OCI-LY1 (cell line): ENCODE data around the gene GOLGA1.

Source experiments
- CTCF ChIP-seq: fragments of 200-600 bp; sonication (generic), shearing (Covaris generic); IDR thresholded peaks from 2 replicates; pipeline ENCODE4 v1.5.1; 2017; ENCODE audit warnings: mild to moderate bottlenecking, antibody characterized with exemption, low read length, moderate library complexity, mixed read lengths
- EZH2 ChIP-seq: fragments of 200-600 bp; sonication (generic), shearing (Covaris generic); IDR thresholded peaks from 2 replicates; pipeline ENCODE4 v1.8.0; 2017; ENCODE audit warnings: borderline replicate concordance, mixed run types, mild to moderate bottlenecking, antibody characterized with exemption, low read length, moderate library complexity, mixed read lengths

GRCh38 chr9:124854822-124855221 is 86.1 kb downstream of the GOLGA1 start:
- no peak for TF ChIP-seq CTCF
- no peak for TF ChIP-seq EZH2
